NCI-H2107 treated with DMSO at 0.1 percent for 48 hours (cell line): ENCODE results near the gene TPD52L1.

ENCODE experiments used
- DNase-seq: peaks from one replicate; lab custom pipeline; 2025; ENCODE audit not compliant: unreplicated experiment; lab: John Stamatoyannopoulos, UW

Gene TPD52L1

DNA sequence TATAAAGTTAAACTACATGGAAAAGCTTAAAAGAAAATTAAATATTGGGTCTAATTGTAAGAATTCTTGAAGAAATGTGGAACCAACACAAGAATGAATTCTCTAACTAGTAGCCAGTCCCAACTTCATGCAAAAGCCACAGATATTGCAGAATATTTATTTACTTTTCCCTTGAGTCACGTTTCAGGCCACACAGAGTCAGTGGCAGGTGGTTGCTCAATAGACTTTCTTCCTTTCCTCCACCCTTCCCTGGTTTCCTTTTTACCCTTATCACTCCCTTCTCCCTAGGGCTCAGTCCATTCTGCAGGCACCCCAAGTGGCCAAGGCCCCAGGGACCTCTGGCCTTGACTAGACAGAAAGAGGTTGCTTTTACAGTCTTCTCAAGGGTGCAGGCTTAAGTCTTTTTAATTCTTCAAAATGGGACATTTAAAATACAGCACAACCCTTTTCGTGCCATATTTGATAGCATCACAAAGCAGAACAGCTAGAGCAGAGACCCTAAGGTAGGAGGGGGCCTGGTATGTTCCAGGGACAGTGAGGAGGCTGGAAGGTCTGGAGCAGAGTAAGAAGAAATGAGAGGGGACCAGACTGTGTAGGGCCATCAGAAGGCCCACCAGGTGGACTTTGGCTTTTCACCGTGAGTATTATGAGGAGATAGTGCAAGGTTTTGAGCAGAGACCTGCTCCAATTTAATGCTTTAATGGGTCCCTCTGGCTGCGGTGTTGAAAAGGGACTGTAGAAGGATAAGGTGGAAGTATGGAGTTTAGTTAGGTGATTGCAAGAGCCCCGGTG is 83.2 kb downstream of the TPD52L1 start:
- DNase-seq: no peak

DNA sequence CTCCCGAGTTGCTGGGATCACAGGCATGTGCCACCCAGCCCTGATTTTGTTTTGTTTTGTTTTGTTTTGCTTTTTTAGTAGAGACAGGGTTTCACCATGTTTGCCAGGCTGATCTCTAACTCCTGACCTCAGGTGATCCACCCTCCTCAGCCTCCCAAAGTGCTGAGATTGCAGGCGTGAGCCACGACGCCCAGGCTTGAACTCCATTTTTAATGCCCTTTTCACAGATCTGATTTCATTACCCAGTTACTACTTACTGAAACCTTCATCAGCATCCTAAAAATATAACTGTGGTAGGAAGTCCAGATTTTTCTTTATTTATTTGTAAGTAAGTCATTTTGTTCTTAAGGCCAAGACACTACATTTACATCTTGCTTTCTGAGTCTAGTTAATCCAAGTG is 84.2 kb downstream of the TPD52L1 start:
- DNase-seq: no peak

DNA sequence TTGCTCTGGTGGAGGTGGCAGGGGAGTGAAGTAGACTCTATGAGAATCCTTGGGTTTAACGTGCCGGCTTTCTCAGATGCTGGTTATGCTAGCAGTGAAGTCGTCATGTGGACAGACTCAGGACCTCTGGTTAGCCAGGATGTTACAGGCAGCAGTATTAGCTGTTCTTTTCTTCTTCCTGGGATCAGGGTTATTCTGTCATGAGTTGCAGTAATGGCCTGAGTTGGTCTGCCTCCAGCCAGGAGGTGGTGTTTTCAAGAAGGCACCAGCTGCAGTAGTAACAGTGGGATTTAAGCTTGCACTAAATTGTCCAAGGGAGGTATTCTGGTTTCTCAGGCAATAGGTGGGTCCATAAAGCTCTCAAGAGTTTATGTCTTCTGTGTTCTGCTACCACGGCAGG is 91.5 kb downstream of the TPD52L1 start:
- no peak for DNase-seq

DNA sequence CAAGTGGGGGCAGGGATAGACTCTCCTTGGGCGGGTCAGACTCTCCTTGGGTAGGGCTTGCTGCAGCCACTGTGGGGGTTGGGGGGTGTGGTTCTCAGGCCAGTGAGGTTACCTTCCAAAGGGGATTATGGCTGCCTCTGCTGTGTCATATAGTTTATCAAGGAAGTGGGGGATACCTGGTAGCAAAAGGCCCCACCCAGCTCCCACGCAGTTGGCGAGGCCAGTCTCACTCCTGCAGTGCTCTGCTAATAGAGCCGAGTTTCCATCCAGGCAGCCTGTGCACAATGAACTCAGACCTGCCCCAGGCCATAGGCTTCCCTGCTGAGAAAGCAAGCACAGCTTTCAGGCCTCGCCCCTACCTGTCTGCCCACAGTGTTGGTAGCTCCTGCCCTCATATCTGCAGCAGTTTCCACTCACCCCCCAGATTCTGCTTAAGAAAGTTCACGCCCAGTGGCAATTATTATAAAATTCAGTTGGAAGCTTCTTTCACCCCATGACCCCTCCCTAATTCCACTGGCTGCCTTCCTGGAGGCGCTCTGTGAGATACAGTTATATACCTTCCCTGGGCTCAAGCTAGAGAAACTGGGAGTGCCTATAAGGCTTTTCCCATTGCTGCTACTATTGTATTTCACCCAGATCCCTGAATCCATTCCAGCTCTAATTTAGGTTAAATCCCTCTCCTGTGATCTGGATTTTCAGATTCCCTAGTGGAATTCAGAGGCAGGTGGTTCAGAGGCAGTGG is 92.1 kb downstream of the TPD52L1 start:
- no peak for DNase-seq

DNA sequence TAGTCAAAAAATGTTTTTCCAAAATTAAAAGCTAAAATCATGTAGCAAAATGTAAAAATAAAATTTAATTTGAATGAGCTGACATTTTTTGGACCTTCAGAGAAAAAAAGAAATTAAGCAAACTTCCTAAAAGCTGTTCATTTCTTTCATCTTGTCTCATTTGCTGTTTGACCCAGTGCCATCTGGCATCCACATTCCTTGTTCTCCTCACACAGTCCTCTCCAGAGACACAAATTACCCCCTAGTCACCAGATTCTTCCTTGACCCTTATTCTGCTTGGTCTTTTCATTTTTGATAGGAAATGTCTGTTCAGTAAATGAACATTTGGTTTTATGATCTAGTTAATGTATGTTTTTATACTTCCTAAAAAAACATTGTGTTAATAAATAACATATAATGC is 93.0 kb downstream of the TPD52L1 start:
- DNase-seq: no peak

DNA sequence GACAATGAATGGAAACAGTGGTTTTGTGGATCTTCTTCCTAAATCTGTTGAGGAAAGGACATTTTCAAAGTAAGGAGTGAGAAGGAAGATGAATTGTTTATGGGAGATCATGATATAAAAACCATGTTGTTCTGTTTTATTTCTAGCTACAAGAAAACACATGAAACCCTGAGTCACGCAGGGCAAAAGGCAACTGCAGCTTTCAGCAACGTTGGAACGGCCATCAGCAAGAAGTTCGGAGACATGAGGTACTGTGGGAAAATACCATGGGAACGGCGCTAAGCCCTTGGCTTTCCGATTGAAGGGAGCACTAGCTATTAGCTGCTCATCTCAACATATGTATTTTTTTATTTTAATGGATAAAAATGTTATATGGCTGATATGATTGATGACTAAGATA is 94.6 kb downstream of the TPD52L1 start:
- DNase-seq: no peak

DNA sequence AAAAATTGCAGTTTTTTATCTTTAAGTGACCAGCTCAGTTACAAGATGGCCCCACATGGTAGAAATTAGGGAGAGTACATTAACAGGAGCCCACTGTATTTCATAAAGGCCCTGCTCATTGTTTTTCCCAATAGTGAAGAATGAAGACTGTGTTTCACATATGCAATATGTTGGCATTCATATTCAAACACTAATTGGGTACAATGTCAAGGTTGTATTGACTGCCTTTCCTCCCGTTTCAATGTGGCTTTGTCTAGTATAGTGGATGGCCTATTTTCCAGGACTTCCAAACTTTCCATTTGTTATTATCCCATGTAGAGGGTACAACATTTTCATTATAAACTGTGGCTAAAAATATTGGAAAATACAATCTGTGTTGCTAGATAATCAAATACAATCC is 96.9 kb downstream of the TPD52L1 start:
- DNase-seq: no peak

DNA sequence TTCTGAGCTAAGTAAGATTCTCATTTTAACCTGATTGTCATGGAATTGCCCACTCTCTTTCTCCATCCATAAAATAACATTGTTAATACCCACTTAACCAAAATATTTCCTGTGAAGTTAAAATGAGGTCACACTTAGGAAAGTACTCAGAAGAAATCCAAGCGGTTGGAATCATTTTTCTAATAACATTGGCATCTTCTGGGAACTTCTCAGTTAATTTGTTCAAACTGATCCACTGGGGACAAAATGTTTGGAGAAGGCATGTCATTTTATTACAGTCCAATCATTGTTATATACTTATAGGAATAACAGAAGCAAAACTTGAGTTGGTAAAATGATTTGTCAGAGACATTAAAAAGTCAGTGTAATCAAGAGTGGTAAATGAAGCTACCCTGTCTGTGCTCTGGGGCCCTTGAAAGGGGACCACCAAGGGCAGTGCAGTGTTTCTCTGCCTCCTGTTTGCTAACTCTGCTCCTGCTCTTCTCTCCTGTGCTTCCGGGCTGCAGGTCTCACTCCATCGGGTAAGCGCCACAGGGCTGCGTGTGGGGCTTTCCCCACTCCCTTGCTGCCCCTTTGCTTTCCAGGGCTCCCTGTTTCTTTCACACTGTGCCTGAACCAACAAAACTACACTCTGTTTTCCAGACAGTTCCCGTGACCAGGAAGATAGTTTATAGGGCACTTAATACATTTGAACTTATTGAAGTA is 98.1 kb downstream of the TPD52L1 start:
- DNase-seq: no peak

DNA sequence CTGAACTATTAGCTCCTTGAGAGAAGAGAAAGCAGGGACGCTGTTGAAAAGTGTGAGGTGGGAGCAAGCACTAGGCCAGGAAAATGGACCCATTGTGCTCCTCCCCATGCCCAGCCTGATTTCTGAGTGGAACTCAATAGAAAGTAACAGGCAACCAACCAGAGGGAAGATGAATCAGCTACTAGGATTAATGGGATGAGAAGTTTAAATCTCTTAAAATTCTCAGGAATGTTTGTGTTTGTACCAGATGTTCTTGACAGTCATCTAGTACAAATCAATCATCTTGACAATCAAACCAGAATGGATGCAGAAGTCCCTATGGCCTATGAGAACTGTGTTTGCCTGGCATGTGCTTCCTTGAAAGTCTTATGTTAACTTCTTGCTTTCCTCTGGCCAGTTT is 99.3 kb downstream of the TPD52L1 start:
- DNase-seq: no peak

DNA sequence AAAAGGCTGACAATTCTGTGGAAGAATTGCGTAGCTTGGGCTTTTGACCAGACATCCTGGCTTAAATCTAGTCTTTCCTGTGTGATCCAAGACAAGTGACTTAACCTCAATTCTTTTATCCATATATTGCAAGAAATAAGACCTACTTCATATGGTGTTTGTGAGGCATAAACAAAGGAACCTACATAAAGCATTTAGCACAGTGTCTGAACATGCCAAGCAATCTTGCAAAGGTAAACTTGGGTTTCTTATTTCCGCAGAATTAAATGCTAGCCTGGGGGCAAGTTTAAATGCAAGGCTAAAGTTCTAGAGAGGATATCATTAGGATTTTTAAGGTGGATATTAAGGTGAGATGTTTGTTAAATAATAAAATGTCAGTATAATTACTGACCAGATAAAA is 100.3 kb downstream of the TPD52L1 start:
- DNase-seq: no peak

DNA sequence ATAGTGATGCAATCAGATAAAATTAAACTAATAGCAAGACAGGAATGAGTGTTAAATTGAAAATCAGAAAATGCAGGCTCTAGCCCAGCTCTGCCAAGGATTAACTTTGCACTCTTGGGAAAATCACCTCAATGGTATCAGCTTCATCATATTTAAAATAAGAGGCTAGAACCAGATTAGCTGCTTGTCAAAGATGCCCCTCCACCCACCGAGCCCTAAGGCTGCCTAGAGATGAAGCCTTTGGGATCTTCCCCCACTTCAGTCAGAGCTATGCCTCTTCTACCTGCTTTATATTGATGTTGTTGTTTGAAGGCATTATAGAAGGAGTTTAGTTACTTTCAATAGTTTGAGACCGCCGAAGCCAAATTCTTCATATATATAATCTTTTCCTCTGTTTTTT is 100.7 kb downstream of the TPD52L1 start:
- no peak for DNase-seq

DNA sequence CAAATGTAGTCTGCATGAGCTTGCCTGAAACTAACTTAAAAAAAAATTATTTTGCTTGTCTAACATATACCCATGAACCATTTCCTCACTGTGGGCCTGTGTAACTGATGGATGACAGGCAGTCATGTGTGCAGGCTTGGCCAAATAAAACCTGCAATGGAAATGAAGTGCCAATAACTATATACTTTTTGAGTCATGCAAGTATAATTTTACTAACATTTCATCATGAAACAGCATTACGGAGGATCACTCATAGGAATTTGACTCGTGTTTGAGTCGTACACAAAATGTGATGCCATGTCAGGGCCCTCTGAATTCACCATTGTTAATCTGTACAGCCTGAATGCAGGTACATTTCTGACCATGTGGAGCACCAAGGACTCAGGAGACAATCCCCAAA is 101.6 kb downstream of the TPD52L1 start:
- no peak for DNase-seq

DNA sequence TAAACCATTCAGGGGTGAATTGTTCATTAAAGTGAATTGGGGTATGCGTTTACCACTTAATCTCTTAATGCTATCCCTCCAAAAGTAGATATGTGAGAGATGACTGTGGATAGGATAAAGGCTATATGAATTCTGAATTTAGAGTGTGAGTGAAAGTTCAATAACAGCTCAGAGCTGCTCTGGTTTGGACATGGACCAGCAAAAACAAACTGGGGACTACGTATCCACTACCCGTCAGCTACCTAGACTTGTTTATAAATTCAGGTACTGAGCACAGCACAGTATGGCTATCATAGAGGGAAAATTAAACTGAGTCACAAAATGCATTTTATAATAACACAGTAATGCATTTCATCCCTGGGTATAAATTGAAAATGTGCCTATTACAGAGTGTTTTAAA is 103.8 kb downstream of the TPD52L1 start:
- DNase-seq: no peak

DNA sequence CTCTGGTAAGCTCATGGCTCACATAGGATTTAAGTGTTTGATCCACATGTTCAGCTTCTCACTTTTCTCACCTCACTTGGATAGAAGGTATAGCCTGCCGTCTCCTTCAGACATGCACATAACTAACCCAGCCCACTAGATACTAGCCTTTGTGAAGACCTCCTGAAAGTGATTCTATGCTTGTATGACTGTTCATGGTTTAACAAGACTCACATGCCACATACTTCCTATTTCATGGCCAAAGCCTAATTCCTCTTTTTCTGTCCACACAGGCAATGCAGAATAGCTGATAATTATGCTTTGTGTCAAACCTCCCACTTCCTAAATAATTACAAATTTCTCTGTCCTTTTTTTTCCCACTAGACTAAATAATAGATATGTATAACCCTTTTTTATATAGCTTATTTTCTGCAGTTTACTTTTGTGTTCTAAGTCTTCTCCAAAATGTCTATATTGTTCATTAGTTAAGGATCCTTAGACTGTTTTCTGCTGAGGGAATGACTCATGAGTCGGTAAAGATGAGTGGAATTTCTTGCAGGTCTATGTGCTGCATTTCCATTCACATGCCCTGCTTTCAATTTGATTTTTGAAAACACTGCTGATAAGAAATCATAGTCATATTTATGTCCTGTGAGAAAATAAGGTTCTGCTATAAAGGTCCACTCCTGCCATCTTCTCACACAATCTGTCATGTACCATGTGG is 105.2 kb downstream of the TPD52L1 start:
- no peak for DNase-seq

DNA sequence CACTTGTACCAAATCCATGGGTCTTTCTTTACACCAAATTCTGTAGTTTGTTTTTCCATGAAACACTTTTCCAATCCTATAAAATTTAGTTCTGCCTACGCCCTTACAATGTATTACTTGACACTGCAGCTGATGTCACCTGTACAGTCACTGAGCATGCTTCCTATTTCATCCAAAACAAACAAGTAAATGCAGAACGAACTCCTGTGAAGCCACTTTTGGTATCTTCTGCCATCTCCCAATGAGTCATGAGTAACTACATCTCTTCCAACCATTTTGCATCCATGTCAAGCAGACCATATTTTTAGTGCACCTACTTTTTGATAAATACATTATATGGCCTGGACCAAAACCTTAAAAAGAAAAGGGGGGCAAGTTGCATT is 105.8 kb downstream of the TPD52L1 start:
- no peak for DNase-seq

DNA sequence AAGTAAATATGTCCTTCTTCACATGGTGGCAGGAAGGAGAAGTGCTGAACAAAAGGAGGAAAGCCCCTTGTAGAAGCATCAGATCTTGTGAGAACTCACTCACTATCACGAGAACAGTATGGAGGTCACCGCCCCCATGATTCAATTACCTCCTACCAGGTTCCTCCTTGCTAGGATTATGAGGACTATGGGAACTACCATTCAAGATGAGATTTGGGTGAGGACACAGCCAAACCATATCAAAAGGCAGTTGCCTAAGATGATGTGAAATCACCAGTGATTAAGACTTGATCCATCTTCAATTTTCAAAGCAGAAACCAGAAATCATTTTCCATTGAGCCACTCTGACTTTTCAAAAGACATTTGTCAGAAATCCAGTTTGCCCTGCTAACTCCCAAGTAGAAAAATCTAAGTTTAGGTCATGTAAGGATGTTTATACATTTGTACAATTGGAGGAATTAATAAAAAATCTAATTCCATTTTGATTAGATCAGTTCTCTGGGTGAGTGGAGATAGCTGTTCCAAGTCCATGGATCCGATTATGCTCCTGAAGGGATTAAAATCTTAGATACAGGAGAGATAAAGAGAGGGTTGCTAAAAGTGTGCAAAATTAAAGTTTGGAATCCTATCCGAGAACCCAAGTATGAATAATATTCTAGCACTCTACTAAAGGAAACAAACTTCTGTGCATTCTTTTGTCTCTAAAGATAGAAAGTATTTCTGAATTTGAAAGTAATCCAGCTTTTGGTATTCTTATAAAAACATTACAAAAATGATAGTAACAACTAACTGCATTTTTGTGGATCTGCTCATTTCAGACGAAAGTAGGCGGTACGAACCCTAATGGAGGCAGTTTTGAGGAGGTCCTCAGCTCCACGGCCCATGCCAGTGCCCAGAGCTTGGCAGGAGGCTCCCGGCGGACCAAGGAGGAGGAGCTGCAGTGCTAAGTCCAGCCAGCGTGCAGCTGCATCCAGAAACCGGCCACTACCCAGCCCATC is 108.7 kb downstream of the TPD52L1 start:
- DNase-seq: no peak

DNA sequence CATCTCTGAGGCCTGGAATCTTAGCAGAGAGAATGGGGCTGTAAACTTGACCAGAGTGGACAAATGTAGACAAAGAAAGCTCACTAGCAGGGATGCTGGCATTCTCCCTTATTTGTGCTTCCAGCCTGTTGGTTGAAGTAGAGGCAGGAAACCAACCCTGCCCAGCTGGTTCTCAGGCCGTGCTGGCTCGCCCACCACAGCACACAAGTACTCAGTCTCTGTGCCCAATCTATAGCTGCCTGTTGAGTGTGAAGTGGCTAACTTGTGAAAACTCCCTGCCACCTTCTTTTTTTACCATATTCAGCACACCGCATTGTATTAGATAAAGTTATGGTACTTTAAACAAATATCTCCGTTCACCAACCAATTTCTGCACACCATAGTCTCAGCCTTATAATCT is 110.9 kb downstream of the TPD52L1 start:
- DNase-seq: no peak

DNA sequence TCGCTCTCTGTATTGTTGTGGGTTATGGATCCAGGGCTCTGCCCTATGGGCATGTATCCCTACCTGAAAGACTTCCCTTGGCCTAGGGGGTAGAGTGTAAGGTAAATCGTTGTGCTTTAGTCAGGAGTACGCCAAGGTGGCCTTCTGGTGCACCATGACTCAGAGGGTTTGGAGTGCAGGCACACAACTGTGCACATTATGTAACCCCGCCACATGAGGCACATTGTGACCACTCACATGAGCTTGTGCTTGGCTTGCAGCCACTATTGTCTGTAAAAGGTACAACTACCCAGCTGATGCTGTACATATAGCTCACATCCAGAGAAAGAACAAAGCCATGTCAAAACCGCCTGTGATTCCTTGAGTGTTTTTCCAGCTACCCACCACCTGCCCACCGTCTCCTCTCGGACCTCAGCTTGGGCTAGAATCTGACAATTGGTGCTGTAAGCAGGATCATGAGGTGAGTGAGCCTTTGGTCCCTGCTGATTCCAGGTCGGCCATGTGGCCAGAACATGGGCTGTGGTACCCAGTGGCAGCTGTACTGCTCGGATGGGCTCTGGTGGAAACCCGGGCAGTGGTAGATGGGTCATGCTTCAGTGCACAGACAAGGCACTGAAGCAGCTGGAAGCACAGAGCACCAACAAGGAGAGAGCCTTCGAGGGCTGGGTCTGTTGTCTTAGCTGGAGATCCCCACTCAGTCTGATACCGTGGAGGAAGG is 114.4 kb downstream of the TPD52L1 start:
- no peak for DNase-seq

DNA sequence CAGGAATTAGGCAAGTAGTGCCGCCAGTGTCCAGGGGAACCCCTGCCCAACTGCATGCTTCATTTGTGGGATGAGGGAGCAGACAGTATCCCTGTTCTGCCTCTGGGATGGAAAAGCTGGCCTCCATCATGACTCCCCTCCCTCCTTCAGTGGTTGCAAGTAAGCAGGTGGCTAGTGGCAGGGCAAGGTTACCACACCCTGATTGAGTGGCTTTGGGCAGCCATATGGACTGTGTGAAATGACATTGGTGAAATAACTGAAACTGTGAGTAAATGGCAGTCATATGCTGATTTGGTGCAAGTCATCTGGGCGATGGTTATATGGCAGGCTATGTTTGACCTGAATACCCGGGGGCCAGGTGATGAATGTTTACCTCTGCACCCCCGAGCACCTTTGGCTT is 115.2 kb downstream of the TPD52L1 start:
- no peak for DNase-seq
